ENCODE data around the gene RIMBP2.

The RIMBP2 gene

DNA sequence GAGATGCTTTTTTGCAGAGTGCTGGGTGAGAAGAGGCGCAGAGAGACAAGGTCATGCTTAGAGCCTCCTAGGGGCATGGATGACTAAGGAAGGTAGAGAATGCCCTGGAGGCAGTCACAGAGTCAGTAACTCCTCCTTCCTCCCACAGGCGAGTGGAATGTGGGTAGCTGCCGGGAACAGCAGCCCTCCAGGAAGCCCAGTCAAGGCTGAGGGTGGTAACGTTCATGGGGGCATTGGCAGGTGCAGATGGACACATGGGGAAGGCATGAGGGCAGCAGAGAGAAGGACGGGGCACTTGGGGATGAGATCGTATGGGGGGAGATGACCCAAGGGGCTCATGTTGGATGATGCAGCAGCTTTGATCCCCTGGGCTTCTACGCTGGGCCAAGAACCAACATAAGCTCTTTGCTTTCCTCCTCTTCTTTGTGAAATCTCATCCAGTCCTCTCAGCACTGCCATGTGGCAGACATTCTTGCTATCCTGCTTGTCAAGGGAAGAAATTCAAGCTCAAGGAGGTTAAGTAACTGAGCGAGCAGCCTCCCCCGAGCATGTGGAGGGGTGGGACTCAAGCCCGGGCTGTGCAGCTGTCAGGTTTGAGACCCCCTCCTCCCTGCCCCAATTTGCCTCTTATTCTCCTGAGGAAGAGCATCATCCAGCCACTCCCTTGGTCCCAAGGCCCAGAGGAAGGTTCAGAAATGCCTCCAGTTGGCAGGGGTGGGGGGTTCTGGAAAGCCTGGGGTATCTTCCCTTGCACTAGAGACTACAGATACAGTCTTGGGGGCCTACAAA is 190.5 kb downstream of the RIMBP2 start:
- no peak overlapping the region for H3K4me3 ChIP-seq (replicated peaks in 1 of 2; ENCODE audit: low read depth in 2 of 2, low read length in 2 of 2)
- no peak for DNase-seq (ENCODE audit: low read depth in 2 of 2)
- TF ChIP-seq, protein P1, sequence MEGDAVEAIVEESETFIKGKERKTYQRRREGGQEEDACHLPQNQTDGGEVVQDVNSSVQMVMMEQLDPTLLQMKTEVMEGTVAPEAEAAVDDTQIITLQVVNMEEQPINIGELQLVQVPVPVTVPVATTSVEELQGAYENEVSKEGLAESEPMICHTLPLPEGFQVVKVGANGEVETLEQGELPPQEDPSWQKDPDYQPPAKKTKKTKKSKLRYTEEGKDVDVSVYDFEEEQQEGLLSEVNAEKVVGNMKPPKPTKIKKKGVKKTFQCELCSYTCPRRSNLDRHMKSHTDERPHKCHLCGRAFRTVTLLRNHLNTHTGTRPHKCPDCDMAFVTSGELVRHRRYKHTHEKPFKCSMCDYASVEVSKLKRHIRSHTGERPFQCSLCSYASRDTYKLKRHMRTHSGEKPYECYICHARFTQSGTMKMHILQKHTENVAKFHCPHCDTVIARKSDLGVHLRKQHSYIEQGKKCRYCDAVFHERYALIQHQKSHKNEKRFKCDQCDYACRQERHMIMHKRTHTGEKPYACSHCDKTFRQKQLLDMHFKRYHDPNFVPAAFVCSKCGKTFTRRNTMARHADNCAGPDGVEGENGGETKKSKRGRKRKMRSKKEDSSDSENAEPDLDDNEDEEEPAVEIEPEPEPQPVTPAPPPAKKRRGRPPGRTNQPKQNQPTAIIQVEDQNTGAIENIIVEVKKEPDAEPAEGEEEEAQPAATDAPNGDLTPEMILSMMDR (IDR thresholded peaks at IDR 0.05; ENCODE audit: low read depth, low read length) = no peak

- no peak overlapping the region for H3K4me3 ChIP-seq (replicated peaks in 1 of 2; ENCODE audit: low read depth in 2 of 2, low read length in 2 of 2)
- TF ChIP-seq, protein P1 (IDR thresholded peaks at IDR 0.05; ENCODE audit: low read depth, low read length) = no peak
- no peak for DNase-seq (ENCODE audit: low read depth in 2 of 2)
Measured at GRCh38 chr12:130524759-130525158, 191.3 kb downstream of the RIMBP2 start.

- H3K4me3 ChIP-seq (replicated peaks in 1 of 2; ENCODE audit: low read depth in 2 of 2, low read length in 2 of 2) = no peak overlapping the region
- TF ChIP-seq, protein P1 (IDR thresholded peaks at IDR 0.05; ENCODE audit: low read depth, low read length) = no peak
- no peak for DNase-seq (ENCODE audit: low read depth in 2 of 2)
Measured at GRCh38 chr12:130523863-130524614, 192.1 kb downstream of the RIMBP2 start.

DNA sequence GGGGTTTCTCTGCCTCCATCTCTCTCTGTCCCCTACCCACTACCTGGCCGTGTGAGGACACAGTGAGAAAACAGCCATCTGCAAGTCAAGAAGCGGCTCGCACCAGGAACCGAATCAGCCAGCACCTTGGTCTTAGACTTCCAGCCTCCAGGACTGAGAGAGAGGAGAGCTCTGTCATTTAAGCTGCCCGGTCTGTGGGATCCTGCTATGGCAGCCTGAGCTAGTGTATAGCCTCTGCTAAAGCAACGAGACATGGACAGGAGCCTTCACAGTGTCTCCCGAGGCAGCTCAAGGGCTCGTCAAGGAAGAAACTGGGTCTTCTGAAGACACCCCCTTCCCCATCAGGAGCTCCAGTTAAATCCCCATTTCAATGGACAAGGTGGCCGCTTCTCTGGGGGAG is 192.9 kb downstream of the RIMBP2 start:
- H3K4me3 ChIP-seq (replicated peaks in 1 of 2; ENCODE audit: low read depth in 2 of 2, low read length in 2 of 2) = no peak overlapping the region
- DNase-seq (ENCODE audit: low read depth in 2 of 2) = no peak
- TF ChIP-seq, protein P1 (IDR thresholded peaks at IDR 0.05; ENCODE audit: low read depth, low read length) = no peak

- TF ChIP-seq, protein P1 (IDR thresholded peaks at IDR 0.05; ENCODE audit: low read depth, low read length) = no peak
- DNase-seq (ENCODE audit: low read depth in 2 of 2) = no peak
- H3K4me3 ChIP-seq (replicated peaks in 1 of 2; ENCODE audit: low read depth in 2 of 2, low read length in 2 of 2) = no peak overlapping the region
Measured at GRCh38 chr12:130522244-130522834, 193.8 kb downstream of the RIMBP2 start.

DNA sequence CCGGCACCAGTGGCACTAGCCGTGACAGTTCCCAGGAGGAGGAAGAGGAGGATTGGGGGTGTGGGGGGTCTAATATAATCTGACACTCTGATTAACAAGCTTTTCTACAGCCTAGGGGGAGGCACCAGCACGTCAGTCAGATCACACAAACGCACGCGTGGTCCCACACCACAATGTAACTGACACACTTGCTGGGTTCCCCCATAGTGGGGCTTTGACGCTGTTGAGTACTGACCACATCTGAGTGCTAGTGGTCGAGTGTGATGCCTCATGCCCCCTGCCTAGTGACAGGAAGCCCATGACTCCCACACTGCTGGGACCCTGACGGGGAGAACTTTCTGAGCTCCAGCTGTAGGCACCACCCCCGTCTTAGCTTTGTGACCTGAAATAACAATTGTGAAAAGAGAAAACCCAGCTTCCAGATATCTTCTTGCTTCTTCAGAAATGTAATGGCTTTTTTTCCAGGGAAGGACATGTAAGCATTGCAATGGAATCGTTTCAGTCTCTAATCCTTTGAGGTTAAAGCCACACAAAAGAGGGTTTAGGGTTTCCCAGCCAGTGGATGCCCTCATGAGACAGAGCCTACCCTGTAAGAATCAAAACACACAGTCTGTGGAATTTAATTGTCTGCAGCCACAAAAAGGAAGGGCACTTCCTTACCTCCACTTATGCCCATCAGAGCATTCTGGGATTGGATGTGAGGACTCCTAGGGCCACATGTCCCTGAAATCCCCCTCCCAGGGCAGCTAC is 194.5 kb downstream of the RIMBP2 start:
- TF ChIP-seq, protein P1 (IDR thresholded peaks at IDR 0.05; ENCODE audit: low read depth, low read length) = no peak
- DNase-seq (ENCODE audit: low read depth in 2 of 2) = no peak
- H3K4me3 ChIP-seq (replicated peaks in 1 of 2; ENCODE audit: low read depth in 2 of 2, low read length in 2 of 2) = no peak overlapping the region

Data from cardiac fibroblast (primary cell).